Epithelial cell of proximal tubule (primary cell): ENCODE measurements around the gene BFSP1. TPM values are rescaled to one million over a fixed set of nuclear protein-coding genes. Genes with fewer than 3 reads are reported as not detected.

Experiments
- DNase-seq: peaks from one replicate; pipeline ENCODE4 v3.0.0-alpha.2; 2011; ENCODE audit warnings: low read depth
- H3K4me3 ChIP-seq: 2 replicates; pipeline ENCODE4 v1.5.1; 2011; ENCODE audit warnings: low read depth, mild to moderate bottlenecking, low read length
- CTCF ChIP-seq: conservative IDR thresholded peaks from 2 replicates; pipeline ENCODE4 v1.5.1; 2012; ENCODE audit warnings: low read depth, mild to moderate bottlenecking, low read length
- total RNA-seq: library from RNA; depleted of rRNA; stranded (reverse); fragments of >200 nt; gene quantifications from 2 replicates; pipeline ENCODE4 v1.2.3, GENCODE V29; 2015

The BFSP1 gene
- total RNA-seq, 1 donor from 2014 or later = 2.3 TPM

GRCh38 chr20:17504898-17505635 lies 26.1 kb downstream of the BFSP1 start:
- peak; percentile 62 for TF ChIP-seq CTCF
- no peak for DNase-seq

DNA sequence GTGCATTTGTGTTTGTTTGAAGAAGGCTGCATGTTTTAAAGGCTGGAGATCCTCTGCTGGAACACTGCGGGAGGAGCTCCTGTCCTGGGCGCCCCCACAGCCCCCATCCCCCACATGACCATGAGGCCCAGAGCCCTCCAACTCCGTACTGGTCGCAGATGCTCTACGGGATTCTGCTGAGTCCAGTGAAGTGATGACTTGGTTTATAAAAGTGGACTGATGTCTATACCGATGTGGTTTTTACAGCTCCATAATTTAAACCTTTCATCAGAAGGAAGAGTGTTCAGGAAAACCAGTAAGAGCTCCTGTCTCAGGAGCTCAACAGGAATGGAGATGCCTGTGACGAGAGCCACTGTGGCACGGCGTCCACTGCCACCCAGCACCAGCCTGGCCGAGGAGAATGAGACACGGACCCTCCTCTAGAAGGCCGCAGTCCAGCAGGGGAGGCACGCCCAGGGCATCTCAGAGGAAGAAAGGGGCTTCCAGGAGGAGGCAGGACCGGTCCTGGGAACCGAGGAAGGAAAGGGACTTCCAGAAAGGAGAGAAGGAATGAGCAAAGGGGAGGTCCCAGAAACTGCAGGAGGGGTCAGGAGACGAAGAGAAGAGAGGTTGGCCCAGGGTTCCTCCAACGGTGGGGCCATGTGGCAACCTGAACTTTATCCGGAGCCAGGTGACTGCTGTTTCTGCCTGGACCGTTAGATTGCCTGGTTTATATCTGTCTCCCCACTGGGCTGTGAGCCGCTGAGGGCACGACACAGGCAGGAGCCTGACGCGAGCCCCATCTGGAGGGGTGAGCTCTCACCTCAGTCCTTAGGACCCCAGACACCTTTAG lies 26.9 kb downstream of the BFSP1 start:
- peak overlapping the region; percentile 55 for H3K4me3 ChIP-seq

More at GRCh38 chr20:17504898-17505635, 26.1 kb downstream of the BFSP1 start:
- peak overlapping the region; percentile 55 for H3K4me3 ChIP-seq

GRCh38 chr20:17503301-17504065 lies 27.7 kb downstream of the BFSP1 start:
- no peak overlapping the region for H3K4me3 ChIP-seq
- DNase-seq = no peak
- TF ChIP-seq CTCF = no peak

More for the DNA sequence above, 26.9 kb downstream of the BFSP1 start:
- no peak for TF ChIP-seq CTCF
- no peak for DNase-seq

GRCh38 chr20:17502105-17502504 lies 29.1 kb downstream of the BFSP1 start:
- DNase-seq = no peak
- H3K4me3 ChIP-seq = no peak overlapping the region
- TF ChIP-seq CTCF = no peak

GRCh38 chr20:17501701-17502100 lies 29.5 kb downstream of the BFSP1 start:
- H3K4me3 ChIP-seq = no peak overlapping the region
- no peak for TF ChIP-seq CTCF
- no peak for DNase-seq

- no peak for TF ChIP-seq CTCF
- H3K4me3 ChIP-seq = no peak overlapping the region
- DNase-seq = no peak
Measured at GRCh38 chr20:17500826-17501225, 30.4 kb downstream of the BFSP1 start.
